Esophagus muscularis mucosa (tissue), 4 donors: Measurements from ENCODE around the gene POMC.

Experiments used
- EP300 ChIP-seq: sonication (generic); formaldehyde crosslinking; IDR thresholded peaks from one replicate; pipeline ENCODE4 v1.6.1; 2017; ENCODE audit warnings: antibody characterized with exemption
- POLR2A ChIP-seq: fragments of 450-650 bp; IDR thresholded peaks from one replicate; pipeline ENCODE4 v1.6.1; 2017; ENCODE audit warnings: antibody characterized with exemption, moderate library complexity, mild to moderate bottlenecking, low read depth
- POLR2AphosphoS5 ChIP-seq, 2 donors: sonication (generic); formaldehyde crosslinking; IDR thresholded peaks; one replicate each; pipeline ENCODE4 v1.6.1; 2017; ENCODE audit warnings: antibody characterized with exemption in 2 of 2
- TF ChIP-seq, protein P1 (sequence below), 3 experiments: fragments of 200-600 bp in 2 of 3; fragments of 450-650 bp in 1 of 3; sonication (generic) in 2 of 3; IDR thresholded peaks; one replicate each; pipeline ENCODE4 v1.5.1; 2017 to 2019; ENCODE audit warnings: antibody characterized with exemption in 3 of 3, mild to moderate bottlenecking in 2 of 3, moderate library complexity in 1 of 3

DNA sequence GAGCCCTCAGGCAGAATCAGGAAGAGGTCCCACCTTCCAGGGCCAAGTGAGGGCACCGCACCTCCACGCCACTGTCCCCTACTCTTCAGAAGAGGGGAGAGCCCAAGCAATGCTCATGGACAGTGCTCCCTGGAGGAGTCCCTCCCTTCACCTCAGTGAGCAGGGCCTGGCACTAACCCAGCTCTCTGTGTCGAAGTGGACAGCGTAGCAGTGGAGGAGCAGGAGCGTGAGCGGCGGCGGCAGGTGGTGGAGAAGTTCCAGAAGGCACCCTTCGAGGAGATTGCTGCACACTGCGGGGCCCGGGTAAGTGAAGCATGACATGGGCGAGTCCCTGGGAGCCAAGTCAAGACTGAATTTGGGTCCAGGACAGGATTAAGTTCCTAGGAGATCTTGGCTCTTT lies 16.7 kb downstream of the POMC start:
- TF ChIP-seq, protein P1, sequence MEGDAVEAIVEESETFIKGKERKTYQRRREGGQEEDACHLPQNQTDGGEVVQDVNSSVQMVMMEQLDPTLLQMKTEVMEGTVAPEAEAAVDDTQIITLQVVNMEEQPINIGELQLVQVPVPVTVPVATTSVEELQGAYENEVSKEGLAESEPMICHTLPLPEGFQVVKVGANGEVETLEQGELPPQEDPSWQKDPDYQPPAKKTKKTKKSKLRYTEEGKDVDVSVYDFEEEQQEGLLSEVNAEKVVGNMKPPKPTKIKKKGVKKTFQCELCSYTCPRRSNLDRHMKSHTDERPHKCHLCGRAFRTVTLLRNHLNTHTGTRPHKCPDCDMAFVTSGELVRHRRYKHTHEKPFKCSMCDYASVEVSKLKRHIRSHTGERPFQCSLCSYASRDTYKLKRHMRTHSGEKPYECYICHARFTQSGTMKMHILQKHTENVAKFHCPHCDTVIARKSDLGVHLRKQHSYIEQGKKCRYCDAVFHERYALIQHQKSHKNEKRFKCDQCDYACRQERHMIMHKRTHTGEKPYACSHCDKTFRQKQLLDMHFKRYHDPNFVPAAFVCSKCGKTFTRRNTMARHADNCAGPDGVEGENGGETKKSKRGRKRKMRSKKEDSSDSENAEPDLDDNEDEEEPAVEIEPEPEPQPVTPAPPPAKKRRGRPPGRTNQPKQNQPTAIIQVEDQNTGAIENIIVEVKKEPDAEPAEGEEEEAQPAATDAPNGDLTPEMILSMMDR (IDR thresholded peaks at IDR 0.05): no peak
- TF ChIP-seq POLR2A: no peak
- TF ChIP-seq EP300: no peak
- TF ChIP-seq POLR2AphosphoS5 (IDR thresholded peaks at IDR 0.05): no peak
